ENCODE results near the gene TRIM14. TPM values are rescaled to one million over a fixed set of nuclear protein-coding genes. Genes with fewer than 3 reads are reported as not detected.
A peak's percentile ranks its signal among the peaks of the same experiment; 100 is the strongest.

The TRIM14 gene
- total and polyA plus RNA-seq, 10 of the 15 experiments (the other 5 are each of a cell fraction or from before 2014, with no cell fraction given), result 8.6 to 53.3 (median 35.7) TPM

DNA sequence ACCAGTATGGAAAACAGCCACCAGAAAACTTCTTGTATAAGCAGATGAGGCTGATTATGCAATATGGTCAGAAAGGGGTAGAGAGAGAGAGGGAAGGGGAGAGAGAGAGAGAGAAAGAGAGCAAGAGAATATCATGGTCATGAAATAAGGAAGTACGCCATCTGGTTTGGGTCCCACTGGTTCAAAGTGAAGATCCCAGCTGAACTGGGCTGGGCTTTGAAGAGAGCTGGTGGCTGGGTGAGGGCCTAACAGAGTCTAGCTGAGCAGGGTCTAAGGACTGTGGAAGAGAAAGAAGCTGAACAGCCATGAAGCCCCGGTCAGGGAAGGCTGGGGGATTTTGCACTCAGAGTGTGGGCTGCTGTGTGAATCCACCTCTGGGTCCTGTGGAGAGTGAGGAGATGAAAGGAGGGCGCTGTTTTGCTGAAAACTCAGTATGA is 14.6 kb downstream of the TRIM14 start (continued):
- TF ChIP-seq MYB (IDR thresholded peaks at IDR 0.05; ENCODE audit: borderline replicate concordance, low read depth, low read length), result no peak
- peak in 1 of 2 experiments; percentile 68; a peak in 1 of 4 replicates for TF ChIP-seq CEBPB (IDR thresholded peaks at IDR 0.05; ENCODE audit: borderline replicate concordance in 1 of 2, low read depth in 2 of 2, low read length in 2 of 2)
- 0 out of 4 replicates have a peak, but pooled peaks of 1 of the 2 experiments have one; percentile 9 for TF ChIP-seq BHLHE40 (IDR thresholded peaks at IDR 0.05; ENCODE audit: borderline replicate concordance in 1 of 2, low read depth in 2 of 2, low read length in 1 of 2)
- TF ChIP-seq CREB1 (IDR thresholded peaks at IDR 0.05; ENCODE audit: low read depth), result 0 out of 2 replicates have a peak, but pooled peaks have one; percentile 57
- TF ChIP-seq, protein P1, sequence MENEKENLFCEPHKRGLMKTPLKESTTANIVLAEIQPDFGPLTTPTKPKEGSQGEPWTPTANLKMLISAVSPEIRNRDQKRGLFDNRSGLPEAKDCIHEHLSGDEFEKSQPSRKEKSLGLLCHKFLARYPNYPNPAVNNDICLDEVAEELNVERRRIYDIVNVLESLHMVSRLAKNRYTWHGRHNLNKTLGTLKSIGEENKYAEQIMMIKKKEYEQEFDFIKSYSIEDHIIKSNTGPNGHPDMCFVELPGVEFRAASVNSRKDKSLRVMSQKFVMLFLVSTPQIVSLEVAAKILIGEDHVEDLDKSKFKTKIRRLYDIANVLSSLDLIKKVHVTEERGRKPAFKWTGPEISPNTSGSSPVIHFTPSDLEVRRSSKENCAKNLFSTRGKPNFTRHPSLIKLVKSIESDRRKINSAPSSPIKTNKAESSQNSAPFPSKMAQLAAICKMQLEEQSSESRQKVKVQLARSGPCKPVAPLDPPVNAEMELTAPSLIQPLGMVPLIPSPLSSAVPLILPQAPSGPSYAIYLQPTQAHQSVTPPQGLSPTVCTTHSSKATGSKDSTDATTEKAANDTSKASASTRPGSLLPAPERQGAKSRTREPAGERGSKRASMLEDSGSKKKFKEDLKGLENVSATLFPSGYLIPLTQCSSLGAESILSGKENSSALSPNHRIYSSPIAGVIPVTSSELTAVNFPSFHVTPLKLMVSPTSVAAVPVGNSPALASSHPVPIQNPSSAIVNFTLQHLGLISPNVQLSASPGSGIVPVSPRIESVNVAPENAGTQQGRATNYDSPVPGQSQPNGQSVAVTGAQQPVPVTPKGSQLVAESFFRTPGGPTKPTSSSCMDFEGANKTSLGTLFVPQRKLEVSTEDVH (IDR thresholded peaks at IDR 0.05; ENCODE audit: low read depth, partially characterized antibody), result peak; percentile 33
- TF ChIP-seq MXI1 (IDR thresholded peaks at IDR 0.05; ENCODE audit: low read depth, low read length), result no peak
- TF ChIP-seq ATF7 (IDR thresholded peaks at IDR 0.05; ENCODE audit: low read depth), result peak; percentile 61
- TF ChIP-seq SMARCA5 (IDR thresholded peaks at IDR 0.05), result no peak
- peak; percentile 49; the same call in 1 of the 2 replicates for TF ChIP-seq FOXM1 (IDR thresholded peaks at IDR 0.05; ENCODE audit: low read depth, low read length)
- TF ChIP-seq, protein P2, sequence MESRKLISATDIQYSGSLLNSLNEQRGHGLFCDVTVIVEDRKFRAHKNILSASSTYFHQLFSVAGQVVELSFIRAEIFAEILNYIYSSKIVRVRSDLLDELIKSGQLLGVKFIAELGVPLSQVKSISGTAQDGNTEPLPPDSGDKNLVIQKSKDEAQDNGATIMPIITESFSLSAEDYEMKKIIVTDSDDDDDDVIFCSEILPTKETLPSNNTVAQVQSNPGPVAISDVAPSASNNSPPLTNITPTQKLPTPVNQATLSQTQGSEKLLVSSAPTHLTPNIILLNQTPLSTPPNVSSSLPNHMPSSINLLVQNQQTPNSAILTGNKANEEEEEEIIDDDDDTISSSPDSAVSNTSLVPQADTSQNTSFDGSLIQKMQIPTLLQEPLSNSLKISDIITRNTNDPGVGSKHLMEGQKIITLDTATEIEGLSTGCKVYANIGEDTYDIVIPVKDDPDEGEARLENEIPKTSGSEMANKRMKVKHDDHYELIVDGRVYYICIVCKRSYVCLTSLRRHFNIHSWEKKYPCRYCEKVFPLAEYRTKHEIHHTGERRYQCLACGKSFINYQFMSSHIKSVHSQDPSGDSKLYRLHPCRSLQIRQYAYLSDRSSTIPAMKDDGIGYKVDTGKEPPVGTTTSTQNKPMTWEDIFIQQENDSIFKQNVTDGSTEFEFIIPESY (IDR thresholded peaks at IDR 0.05), result no peak
- TF ChIP-seq TAF1 (IDR thresholded peaks at IDR 0.05; ENCODE audit: borderline replicate concordance, low read depth, low read length), result 0 out of 2 replicates have a peak, but pooled peaks have one; percentile 43
- peak; percentile 45; the same call in 1 of the 2 replicates for TF ChIP-seq DPF2 (IDR thresholded peaks at IDR 0.05)
- TF ChIP-seq POU2F2 (IDR thresholded peaks at IDR 0.05; ENCODE audit: borderline replicate concordance, low read depth, low read length), result peak; percentile 28; the same call in 1 of the 3 replicates
- 0 out of 2 replicates have a peak, but pooled peaks have one; percentile 13 for TF ChIP-seq MEF2A (IDR thresholded peaks at IDR 0.05; ENCODE audit: insufficient read depth, low read depth, low read length)
- 0 out of 2 replicates have a peak, but pooled peaks have one; percentile 12 for TF ChIP-seq TCF3 (IDR thresholded peaks at IDR 0.05; ENCODE audit: borderline replicate concordance, insufficient read depth, low read depth, low read length)
- TF ChIP-seq, protein P3, sequence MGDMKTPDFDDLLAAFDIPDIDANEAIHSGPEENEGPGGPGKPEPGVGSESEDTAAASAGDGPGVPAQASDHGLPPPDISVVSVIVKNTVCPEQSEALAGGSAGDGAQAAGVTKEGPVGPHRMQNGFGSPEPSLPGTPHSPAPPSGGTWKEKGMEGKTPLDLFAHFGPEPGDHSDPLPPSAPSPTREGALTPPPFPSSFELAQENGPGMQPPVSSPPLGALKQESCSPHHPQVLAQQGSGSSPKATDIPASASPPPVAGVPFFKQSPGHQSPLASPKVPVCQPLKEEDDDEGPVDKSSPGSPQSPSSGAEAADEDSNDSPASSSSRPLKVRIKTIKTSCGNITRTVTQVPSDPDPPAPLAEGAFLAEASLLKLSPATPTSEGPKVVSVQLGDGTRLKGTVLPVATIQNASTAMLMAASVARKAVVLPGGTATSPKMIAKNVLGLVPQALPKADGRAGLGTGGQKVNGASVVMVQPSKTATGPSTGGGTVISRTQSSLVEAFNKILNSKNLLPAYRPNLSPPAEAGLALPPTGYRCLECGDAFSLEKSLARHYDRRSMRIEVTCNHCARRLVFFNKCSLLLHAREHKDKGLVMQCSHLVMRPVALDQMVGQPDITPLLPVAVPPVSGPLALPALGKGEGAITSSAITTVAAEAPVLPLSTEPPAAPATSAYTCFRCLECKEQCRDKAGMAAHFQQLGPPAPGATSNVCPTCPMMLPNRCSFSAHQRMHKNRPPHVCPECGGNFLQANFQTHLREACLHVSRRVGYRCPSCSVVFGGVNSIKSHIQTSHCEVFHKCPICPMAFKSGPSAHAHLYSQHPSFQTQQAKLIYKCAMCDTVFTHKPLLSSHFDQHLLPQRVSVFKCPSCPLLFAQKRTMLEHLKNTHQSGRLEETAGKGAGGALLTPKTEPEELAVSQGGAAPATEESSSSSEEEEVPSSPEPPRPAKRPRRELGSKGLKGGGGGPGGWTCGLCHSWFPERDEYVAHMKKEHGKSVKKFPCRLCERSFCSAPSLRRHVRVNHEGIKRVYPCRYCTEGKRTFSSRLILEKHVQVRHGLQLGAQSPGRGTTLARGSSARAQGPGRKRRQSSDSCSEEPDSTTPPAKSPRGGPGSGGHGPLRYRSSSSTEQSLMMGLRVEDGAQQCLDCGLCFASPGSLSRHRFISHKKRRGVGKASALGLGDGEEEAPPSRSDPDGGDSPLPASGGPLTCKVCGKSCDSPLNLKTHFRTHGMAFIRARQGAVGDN (IDR thresholded peaks at IDR 0.05), result peak; percentile 64; the same call in 1 of the 2 replicates
- TF ChIP-seq MTA2 (IDR thresholded peaks at IDR 0.05; ENCODE audit: low read depth), result peak; percentile 48; the same call in 1 of the 2 replicates
- 0 out of 2 replicates have a peak, but pooled peaks have one; percentile 72 for TF ChIP-seq CBX5 (IDR thresholded peaks at IDR 0.05; ENCODE audit: low read depth)
- peak; percentile 74; the same call in 1 of the 2 replicates for TF ChIP-seq TCF12 (IDR thresholded peaks at IDR 0.05; ENCODE audit: low read depth, low read length)
- peak; percentile 73; the same call in 1 of the 2 replicates for TF ChIP-seq NFIC (IDR thresholded peaks at IDR 0.05; ENCODE audit: low read depth, low read length)
- no peak; the same call in 1 of the 2 replicates for TF ChIP-seq ZBED1 (IDR thresholded peaks at IDR 0.05; ENCODE audit: borderline replicate concordance)
- TF ChIP-seq MTA3 (IDR thresholded peaks at IDR 0.05; ENCODE audit: borderline replicate concordance, low read length), result peak; percentile 55; the same call in 1 of the 2 replicates
- peak; percentile 56; the same call in 1 of the 2 replicates for TF ChIP-seq NBN (IDR thresholded peaks at IDR 0.05)
